Measurements from ENCODE around the gene FIGNL2. TPM values are rescaled to one million over a fixed set of nuclear protein-coding genes. Genes with fewer than 3 reads are reported as not detected.

The FIGNL2 gene
- total RNA-seq, 1 experiment from 2014 or later, result not detected

- no peak for TF ChIP-seq CTCF (IDR thresholded peaks at IDR 0.05; ENCODE audit: unreplicated experiment)
- intact Hi-C loops (cut with micrococcal nuclease), result loop anchor here (5.0 kb wide), 3 partner anchors 57 to 228 kb away; partner anchors contain the start of gene SCN8A
- no TSS peak for BruUV-seq (replicated peaks)
- Mint-ChIP-seq H3K27ac (ENCODE audit: low read depth, unreplicated experiment) (no peak overlapping the region), H3K36me3 (ENCODE audit: insufficient read depth, unreplicated experiment) (no peaks in the 10 kb centered on the region), H3K4me1 (ENCODE audit: insufficient read depth, unreplicated experiment) (no peaks in the 10 kb centered on the region), H3K9me3 (ENCODE audit: unreplicated experiment) (no peaks in the 10 kb centered on the region), H3K4me3 (ENCODE audit: unreplicated experiment) (no peak overlapping the region), H3K27me3 (ENCODE audit: insufficient read depth, unreplicated experiment) (peaks cover 34% of the 10 kb centered on the region)
- CTCF ChIA-PET, result interaction anchor here (0.6 to 1.1 kb wide), 8 partner anchors 19 to 551 kb away, joined by 3 to 6 read pairs (median 3); partner anchors contain the start of gene SMAGP
- no peak for DNase-seq (ENCODE audit: unreplicated experiment)
- POLR2A ChIA-PET, result no interaction called here
Observed at GRCh38 chr12:51820526-51821439, 27.7 kb downstream of the FIGNL2 start.

- TF ChIP-seq CTCF (IDR thresholded peaks at IDR 0.05; ENCODE audit: unreplicated experiment), result no peak
- ChIA-PET CTCF (interaction anchor here (0.7 to 1.1 kb wide), 4 partner anchors 18 to 399 kb away, joined by 3 to 4 read pairs (median 4); no protein-coding TSS in a partner anchor), POLR2A (no interaction called here)
- Mint-ChIP-seq H3K4me1 (ENCODE audit: insufficient read depth, unreplicated experiment) (no peaks in the 10 kb centered on the region), H3K36me3 (ENCODE audit: insufficient read depth, unreplicated experiment) (no peaks in the 10 kb centered on the region), H3K9me3 (ENCODE audit: unreplicated experiment) (no peaks in the 10 kb centered on the region), H3K4me3 (ENCODE audit: unreplicated experiment) (no peak overlapping the region), H3K27me3 (ENCODE audit: insufficient read depth, unreplicated experiment) (peaks cover 42% of the 10 kb centered on the region), H3K27ac (ENCODE audit: low read depth, unreplicated experiment) (no peak overlapping the region)
- no peak for DNase-seq (ENCODE audit: unreplicated experiment)
- intact Hi-C loops (cut with micrococcal nuclease), result loop anchor here (5.0 kb wide), 3 partner anchors 57 to 228 kb away; partner anchors contain the start of gene SCN8A
- no TSS peak for BruUV-seq (replicated peaks)
Observed at GRCh38 chr12:51819736-51820525, 28.6 kb downstream of the FIGNL2 start.

GRCh38 chr12:51818566-51819300 lies 29.8 kb downstream of the FIGNL2 start:
- no peak for TF ChIP-seq CTCF (IDR thresholded peaks at IDR 0.05; ENCODE audit: unreplicated experiment)
- no peaks in the 10 kb centered on the region for H3K36me3 Mint-ChIP-seq (ENCODE audit: insufficient read depth, unreplicated experiment)
- BruUV-seq (replicated peaks), result no TSS peak
- H3K27ac Mint-ChIP-seq (ENCODE audit: low read depth, unreplicated experiment), result no peak overlapping the region
- H3K4me1 Mint-ChIP-seq (ENCODE audit: insufficient read depth, unreplicated experiment), result no peaks in the 10 kb centered on the region
- no peaks in the 10 kb centered on the region for H3K9me3 Mint-ChIP-seq (ENCODE audit: unreplicated experiment)
- ChIA-PET CTCF (no interaction called here), POLR2A (interaction anchor here (0.7 kb wide), 1 partner anchor 426 kb away, joined by 3 read pairs; no protein-coding TSS in a partner anchor)
- intact Hi-C loops (cut with micrococcal nuclease), result no loop called here
- H3K4me3 Mint-ChIP-seq (ENCODE audit: unreplicated experiment), result no peak overlapping the region
- DNase-seq (ENCODE audit: unreplicated experiment), result peak; percentile 43
- peaks cover 46% of the 10 kb centered on the region for H3K27me3 Mint-ChIP-seq (ENCODE audit: insufficient read depth, unreplicated experiment)

All from MCF 10A (cell line).